PC-9 (cell line): ENCODE measurements around the gene MPP3. TPM values are rescaled to one million over a fixed set of nuclear protein-coding genes. Genes with fewer than 3 reads are reported as not detected.

ENCODE experiments used
- Bru-seq: library from RNA; stranded (reverse); fragments of 400-500 nt; gene quantifications from one replicate; lab custom pipeline; 2021; lab: Mats Ljungman, UMichigan
- BruChase-seq, 2 experiments: library from RNA; stranded (reverse); fragments of 400-500 nt; gene quantifications; one replicate each; lab custom pipeline; 2021; lab: Mats Ljungman, UMichigan
- BruUV-seq: library from RNA; stranded (reverse); fragments of 400-500 nt; replicated peaks from 2 replicates; lab custom pipeline; 2021; lab: Mats Ljungman, UMichigan
- CTCF ChIA-PET: fragments of 300-600 bp; sonication (Branson Sonifier 250); formaldehyde crosslinking; loops from one replicate; lab custom pipeline; 2022; ENCODE audit warnings: antibody characterized with exemption; lab: Charles Lee
- POLR2A ChIA-PET: fragments of 300-600 bp; sonication (Branson Sonifier 250); formaldehyde crosslinking; loops from one replicate; lab custom pipeline; 2022; ENCODE audit warnings: antibody characterized with exemption; ENCODE audit not compliant: unreplicated experiment; lab: Charles Lee
- DNase-seq, 2 experiments: peaks; one replicate each; pipeline versions ENCODE4 v3.0.0 to v3.0.0-alpha.2; 2015 to 2022; ENCODE audit warnings: mixed read lengths in 1 of 2
- H2AFZ ChIP-seq: fragments of 200-600 bp; sonication (generic); 2 replicates; pipeline ENCODE4 v1.8.1; 2017; ENCODE audit warnings: antibody characterized with exemption
- H3F3A ChIP-seq: fragments of 200-600 bp; sonication (generic); 2 replicates; pipeline ENCODE4 v1.8.1; 2017; ENCODE audit warnings: antibody characterized with exemption, mild to moderate bottlenecking, low read depth; ENCODE audit not compliant: insufficient read depth
- H3K27ac ChIP-seq: fragments of 200-600 bp; sonication (generic); 2 replicates; pipeline ENCODE4 v1.6.1; 2016; ENCODE audit warnings: mixed run types
- H3K27me3 ChIP-seq: fragments of 200-600 bp; sonication (generic); 2 replicates; pipeline ENCODE4 v1.6.1; 2016; ENCODE audit warnings: low read depth, mixed run types; ENCODE audit not compliant: insufficient read depth
- H3K36me3 ChIP-seq: fragments of 200-600 bp; sonication (generic); 2 replicates; pipeline ENCODE4 v1.6.1; 2016; ENCODE audit warnings: low read depth, mixed run types
- H3K4me1 ChIP-seq: fragments of 200-600 bp; sonication (generic); replicated peaks from 2 replicates; pipeline ENCODE4 v1.6.1; 2016; ENCODE audit warnings: mixed run types; ENCODE audit not compliant: insufficient read depth
- H3K4me2 ChIP-seq: fragments of 200-600 bp; sonication (generic); 2 replicates; pipeline ENCODE4 v1.6.1; 2017; ENCODE audit warnings: mixed run types
- H3K4me3 ChIP-seq: fragments of 200-600 bp; sonication (generic); 2 replicates; pipeline ENCODE4 v1.6.1; 2016; ENCODE audit warnings: mixed run types
- H3K79me2 ChIP-seq: fragments of 200-600 bp; sonication (generic); 2 replicates; pipeline ENCODE4 v1.6.1; 2017; ENCODE audit warnings: low read depth, mixed run types
- H3K9me2 ChIP-seq: fragments of 200-600 bp; sonication (generic); 2 replicates; pipeline ENCODE4 v1.8.1; 2017; ENCODE audit warnings: mild to moderate bottlenecking; ENCODE audit not compliant: insufficient read depth
- H3K9me3 ChIP-seq: fragments of 200-600 bp; sonication (generic); 2 replicates; pipeline ENCODE4 v1.8.1; 2016; ENCODE audit warnings: low read depth; ENCODE audit not compliant: insufficient read depth
- H4K20me1 ChIP-seq: fragments of 200-600 bp; sonication (generic); 2 replicates; pipeline ENCODE4 v1.8.1; 2017; ENCODE audit not compliant: insufficient read depth
- CTCF ChIP-seq: fragments of 200-600 bp; sonication (generic); conservative IDR thresholded peaks from 2 replicates; pipeline ENCODE4 v1.6.1; 2017; ENCODE audit warnings: mixed run types, antibody characterized with exemption, mild to moderate bottlenecking, moderate library complexity
- EZH2 ChIP-seq: fragments of 200-600 bp; sonication (generic); IDR thresholded peaks from 2 replicates; pipeline ENCODE4 v1.8.0; 2017; ENCODE audit warnings: antibody characterized with exemption, low read depth
- intact Hi-C: fragments of 100-400 bp; cut with micrococcal nuclease; formaldehyde crosslinking; loops from one replicate; pipeline ENCODE4 v1.10.0; 2022; ENCODE audit not compliant: unreplicated experiment
- long read RNA-seq: library from polyadenylated mRNA; stranded (forward); transcript quantifications from one replicate; pipeline ENCODE4 v2.0.0, GENCODE V29; 2022
- total RNA-seq: library from RNA; stranded (reverse); gene quantifications from 2 replicates; pipeline ENCODE4 v1.2.3, GENCODE V29; 2021

The MPP3 gene
- total RNA-seq (17.4 and 22.0 TPM in 2 replicates), Bru-seq, nascent RNA (percentile 75 among the genes with signal in this experiment), BruChase-seq, experiment 1, labeled RNA remaining after a 2-hour chase (percentile 76 among the genes with signal in this experiment), BruChase-seq, experiment 2, labeled RNA remaining after a 6-hour chase (percentile 75 among the genes with signal in this experiment)
- long read RNA-seq, partial matches to known transcripts: 6 of 17 reads
- long read RNA-seq, other reads (novel, unspliced or antisense): 9 of 17 reads

- DNase-seq: peak in 1 of 2 experiments; percentile 79
- no peaks in the 10 kb centered on the region for H3K9me2 ChIP-seq
- peaks cover 17% of the 10 kb centered on the region; the same call in 1 of the 2 replicates for H3F3A ChIP-seq
- peak within 1 kb of the TSS; percentile 65; the same call in 1 of the 2 replicates for H2AFZ ChIP-seq
- peaks cover 11% of the 10 kb centered on the region for H3K4me1 ChIP-seq
- no peaks in the 10 kb centered on the region for H3K9me3 ChIP-seq
- TF ChIP-seq CTCF (no peak), EZH2 (no peak)
- H4K20me1 ChIP-seq: no peaks in the 10 kb centered on the region
- peak within 1 kb of the TSS; percentile 84 for H3K4me2 ChIP-seq
- peaks cover 7% of the 10 kb centered on the region; the same call in 1 of the 2 replicates for H3K36me3 ChIP-seq
- POLR2A ChIA-PET: no interaction called here
- H3K4me3 ChIP-seq: peak within 1 kb of the TSS; percentile 60
- CTCF ChIA-PET: no interaction called here
- BruUV-seq: no TSS peak
- 0 out of 2 replicates have a peak within 1 kb of the TSS, but pooled peaks have one; percentile 30 for H3K27ac ChIP-seq
- no peaks in the 10 kb centered on the region for H3K27me3 ChIP-seq
- H3K79me2 ChIP-seq: peaks cover 8% of the 10 kb centered on the region; the same call in 1 of the 2 replicates
- intact Hi-C loops: no loop called here
Observed at GRCh38 chr17:43832976-43833829, at the start of gene MPP3. MPP3 (minus strand) TSS chr17:43833146; CDS start chr17:43831906, 1,240 bp downstream.

GRCh38 chr17:43881758-43882505 is 49.0 kb upstream of the MPP3 start:
- no peak overlapping the region for H3K27ac ChIP-seq
- no peaks in the 10 kb centered on the region for H3K9me2 ChIP-seq
- no peak overlapping the region for H3K4me3 ChIP-seq
- no peak overlapping the region for H2AFZ ChIP-seq
- no peaks in the 10 kb centered on the region for H3K27me3 ChIP-seq
- ChIA-PET CTCF (no interaction called here), POLR2A (no interaction called here)
- TF ChIP-seq EZH2 (no peak), CTCF (no peak)
- H3F3A ChIP-seq: no peaks in the 10 kb centered on the region
- H3K79me2 ChIP-seq: no peaks in the 10 kb centered on the region
- no TSS peak for BruUV-seq
- H3K4me2 ChIP-seq: no peak overlapping the region
- no peaks in the 10 kb centered on the region for H3K9me3 ChIP-seq
- H3K4me1 ChIP-seq: no peaks in the 10 kb centered on the region
- no peaks in the 10 kb centered on the region for H3K36me3 ChIP-seq
- no peak for DNase-seq
- H4K20me1 ChIP-seq: no peaks in the 10 kb centered on the region
- intact Hi-C loops: no loop called here

GRCh38 chr17:43881181-43881580 is 48.2 kb upstream of the MPP3 start:
- Histone ChIP-seq H3K4me2 (no peak overlapping the region), H3K4me3 (no peak overlapping the region), H3F3A (no peaks in the 10 kb centered on the region), H3K36me3 (no peaks in the 10 kb centered on the region), H4K20me1 (no peaks in the 10 kb centered on the region), H3K27ac (no peak overlapping the region), H3K27me3 (no peaks in the 10 kb centered on the region), H3K79me2 (no peaks in the 10 kb centered on the region), H2AFZ (no peak overlapping the region), H3K9me3 (no peaks in the 10 kb centered on the region), H3K9me2 (no peaks in the 10 kb centered on the region), H3K4me1 (no peaks in the 10 kb centered on the region)
- ChIA-PET POLR2A (no interaction called here), CTCF (no interaction called here)
- BruUV-seq: no TSS peak
- intact Hi-C loops: no loop called here
- TF ChIP-seq CTCF: no peak
- TF ChIP-seq EZH2: no peak
- DNase-seq: no peak
